HEK293 (cell line): ENCODE measurements around the gene ZNF469.

Experiments
- CTCF ChIP-seq: fragments of 450-650 bp; formaldehyde crosslinking; IDR thresholded peaks from 2 replicates; pipeline ENCODE4 v1.5.1; 2016; ENCODE audit warnings: missing biosample characterization, missing genetic modification characterization
- HOXA7 ChIP-seq: sonication (generic); formaldehyde crosslinking; IDR thresholded peaks from 2 replicates; pipeline ENCODE4 v1.8.1; 2022; ENCODE audit warnings: missing genetic modification reagents, borderline replicate concordance
- MYNN ChIP-seq: fragments of 450-650 bp; formaldehyde crosslinking; IDR thresholded peaks from 2 replicates; pipeline ENCODE4 v1.5.1; 2016; ENCODE audit warnings: missing biosample characterization, missing genetic modification characterization, borderline replicate concordance
- ZBTB11 ChIP-seq: fragments of 450-650 bp; formaldehyde crosslinking; conservative IDR thresholded peaks from 2 replicates; pipeline ENCODE4 v1.5.1; 2016; ENCODE audit warnings: low read depth, missing biosample characterization, missing genetic modification characterization
- ZNF10 ChIP-seq: fragments of 450-650 bp; formaldehyde crosslinking; IDR thresholded peaks from 2 replicates; pipeline ENCODE4 v1.5.1; 2017; ENCODE audit warnings: missing biosample characterization, missing genetic modification characterization
- ZNF423 ChIP-seq: fragments of 450-650 bp; formaldehyde crosslinking; IDR thresholded peaks from 2 replicates; pipeline ENCODE4 v1.5.1; 2016; ENCODE audit warnings: missing biosample characterization, missing genetic modification characterization
- ZNF510 ChIP-seq: fragments of 450-650 bp; formaldehyde crosslinking; IDR thresholded peaks from 2 replicates; pipeline ENCODE4 v1.5.1; 2018; ENCODE audit warnings: mild to moderate bottlenecking, missing genetic modification characterization, missing biosample characterization; ENCODE audit not compliant: insufficient replicate concordance
- ZNF530 ChIP-seq: fragments of 450-650 bp; formaldehyde crosslinking; IDR thresholded peaks from 2 replicates; pipeline ENCODE4 v1.5.1; 2016; ENCODE audit warnings: low read depth, missing biosample characterization, missing genetic modification characterization

DNA sequence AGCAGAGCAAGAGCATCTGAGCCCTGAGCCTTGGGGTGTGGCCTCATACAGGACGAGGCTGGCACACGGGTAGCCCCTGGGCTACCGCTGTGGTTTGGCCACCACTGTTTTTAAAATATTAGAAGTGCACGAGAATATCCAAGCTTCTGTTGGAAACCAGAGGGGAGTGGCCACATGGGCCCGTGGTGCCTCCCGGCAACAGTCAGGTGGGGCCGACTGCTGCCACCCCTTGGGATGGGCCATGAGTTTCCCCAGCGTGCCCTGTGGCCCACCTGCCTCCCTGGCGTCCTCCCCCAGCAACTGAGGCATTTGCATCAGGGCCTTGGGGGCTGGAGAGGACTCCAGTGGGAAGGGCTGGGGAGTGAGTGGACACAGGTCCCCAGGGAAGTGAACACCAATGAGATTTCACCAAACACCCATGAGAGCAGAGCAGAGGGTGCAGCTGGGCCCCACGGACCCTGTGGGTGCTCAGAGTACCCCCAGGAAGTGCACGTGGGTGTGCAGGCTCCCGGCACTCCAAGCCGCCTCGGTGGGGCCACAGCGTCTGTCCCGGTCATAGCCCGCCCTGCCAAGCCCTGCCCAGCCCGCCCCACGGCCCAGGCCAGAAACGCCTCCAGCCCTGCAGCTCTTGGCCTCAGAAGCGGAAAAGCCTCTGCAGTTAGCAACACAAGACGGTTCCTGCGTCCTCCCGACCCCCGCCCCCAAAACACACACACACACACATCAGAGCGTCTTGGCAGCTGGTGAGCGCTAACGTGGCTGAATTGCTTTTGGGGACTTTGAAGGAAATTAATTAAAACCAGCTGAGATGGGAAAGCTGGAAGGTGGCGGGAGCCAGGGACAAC lies 22.7 kb downstream of the ZNF469 start:
- TF ChIP-seq CTCF (no peak), ZNF510 (tag by site-specific recombination) (no peak), ZBTB11 (tag by site-specific recombination) (no peak), ZNF423 (tag by site-specific recombination) (no peak), MYNN (no peak), ZNF10 (tag by site-specific recombination) (no peak), HOXA7 (no peak), ZNF530 (tag by site-specific recombination) (no peak)
